ENCODE measurements around the gene SLC13A3.
A peak's percentile ranks its signal among the peaks of the same experiment; 100 is the strongest.

SLC13A3 gene

DNA sequence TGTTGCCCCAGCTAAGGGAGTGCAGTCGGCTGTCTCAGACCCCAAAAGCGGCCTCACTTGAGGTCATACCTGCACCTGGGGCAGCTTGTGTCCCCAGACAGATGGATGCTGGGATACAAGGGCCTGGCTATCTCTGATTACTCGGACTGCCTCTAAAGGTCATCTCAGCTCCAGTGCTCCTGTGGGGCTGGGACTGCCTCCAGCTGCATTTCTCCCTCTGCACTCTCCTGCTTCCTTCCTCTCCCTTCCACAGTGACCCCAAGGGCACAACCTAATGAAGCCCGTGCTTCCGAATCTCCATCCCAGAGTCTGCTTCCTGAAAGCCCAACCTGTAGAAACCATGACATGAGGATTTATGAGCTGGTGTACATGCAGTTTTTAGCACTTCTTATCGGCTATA, 78.0 kb downstream of the SLC13A3 start:
- Histone ChIP-seq H3K36me3 (ENCODE audit: insufficient read depth, low read length) (no peaks in the 10 kb centered on the region), H3K9me3 (ENCODE audit: control insufficient read depth, insufficient read depth, low read length) (no peaks in the 10 kb centered on the region), H3K9ac (ENCODE audit: low read depth, low read length) (no peak overlapping the region), H3K4me1 (ENCODE audit: insufficient read depth, low read length) (peaks cover 3% of the 10 kb centered on the region; the same call in 1 of the 2 replicates)

DNA sequence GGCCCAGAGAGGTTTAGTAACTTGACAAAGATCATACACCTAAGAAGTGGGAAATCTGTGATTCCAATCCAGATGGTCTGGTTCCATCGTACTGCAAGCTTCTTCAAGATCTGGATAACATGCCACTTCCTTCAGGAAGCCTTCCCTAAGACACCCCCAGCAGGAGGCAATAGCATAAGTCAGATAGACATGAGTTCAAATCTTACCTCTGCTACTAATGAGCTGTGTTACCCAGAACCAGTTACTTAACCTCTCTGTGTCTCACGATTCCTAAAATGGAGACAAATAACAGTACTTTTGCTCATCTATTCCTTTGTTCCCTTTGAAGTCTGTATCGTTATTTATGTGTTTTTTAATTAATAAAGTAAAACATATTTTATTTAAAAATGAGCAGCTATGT, 78.5 kb downstream of the SLC13A3 start:
- no peaks in the 10 kb centered on the region for H3K36me3 ChIP-seq (ENCODE audit: insufficient read depth, low read length)
- H3K4me1 ChIP-seq (ENCODE audit: insufficient read depth, low read length): peaks cover 3% of the 10 kb centered on the region; the same call in 1 of the 2 replicates
- H3K9ac ChIP-seq (ENCODE audit: low read depth, low read length): no peak overlapping the region
- no peaks in the 10 kb centered on the region for H3K9me3 ChIP-seq (ENCODE audit: control insufficient read depth, insufficient read depth, low read length)

- Histone ChIP-seq H3K4me1 (ENCODE audit: insufficient read depth, low read length) (peaks cover 3% of the 10 kb centered on the region; the same call in 1 of the 2 replicates), H3K9ac (ENCODE audit: low read depth, low read length) (no peak overlapping the region), H3K9me3 (ENCODE audit: control insufficient read depth, insufficient read depth, low read length) (no peaks in the 10 kb centered on the region), H3K36me3 (ENCODE audit: insufficient read depth, low read length) (no peaks in the 10 kb centered on the region)
Measured at GRCh38 chr20:46572153-46572552, 79.1 kb downstream of the SLC13A3 start.

- peaks cover 3% of the 10 kb centered on the region; the same call in 1 of the 2 replicates for H3K4me1 ChIP-seq (ENCODE audit: insufficient read depth, low read length)
- no peaks in the 10 kb centered on the region for H3K9me3 ChIP-seq (ENCODE audit: control insufficient read depth, insufficient read depth, low read length)
- H3K9ac ChIP-seq (ENCODE audit: low read depth, low read length): no peak overlapping the region
- H3K36me3 ChIP-seq (ENCODE audit: insufficient read depth, low read length): no peaks in the 10 kb centered on the region
Measured at GRCh38 chr20:46571418-46571817, 79.8 kb downstream of the SLC13A3 start.

- Histone ChIP-seq H3K9me3 (ENCODE audit: control insufficient read depth, insufficient read depth, low read length) (no peaks in the 10 kb centered on the region), H3K4me1 (ENCODE audit: insufficient read depth, low read length) (no peaks in the 10 kb centered on the region), H3K36me3 (ENCODE audit: insufficient read depth, low read length) (no peaks in the 10 kb centered on the region), H3K9ac (ENCODE audit: low read depth, low read length) (no peak overlapping the region)
Measured at GRCh38 chr20:46570956-46571355, 80.3 kb downstream of the SLC13A3 start.

DNA sequence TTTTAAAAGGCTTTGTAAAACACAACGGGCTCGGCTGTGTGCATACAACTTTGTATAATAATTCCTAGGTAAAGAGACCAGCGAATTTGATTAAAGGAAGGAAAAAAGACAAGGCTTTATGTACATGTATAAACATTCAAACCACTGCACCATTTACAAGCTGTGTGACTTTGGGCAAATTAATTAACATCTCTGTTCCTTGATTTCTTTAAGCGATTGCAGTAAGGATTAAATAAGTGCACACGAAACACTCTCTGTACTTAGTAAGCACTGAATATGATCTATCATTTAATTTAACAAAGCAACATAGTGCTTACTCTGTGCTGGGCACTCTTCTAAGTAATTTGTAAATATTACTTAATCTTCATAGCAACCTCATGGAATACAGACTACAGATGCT, 81.3 kb downstream of the SLC13A3 start:
- H3K36me3 ChIP-seq (ENCODE audit: insufficient read depth, low read length): no peaks in the 10 kb centered on the region
- no peaks in the 10 kb centered on the region for H3K9me3 ChIP-seq (ENCODE audit: control insufficient read depth, insufficient read depth, low read length)
- H3K9ac ChIP-seq (ENCODE audit: low read depth, low read length): no peak overlapping the region
- no peaks in the 10 kb centered on the region for H3K4me1 ChIP-seq (ENCODE audit: insufficient read depth, low read length)

GRCh38 chr20:46568570-46569129, 82.6 kb downstream of the SLC13A3 start:
- H3K36me3 ChIP-seq (ENCODE audit: insufficient read depth, low read length): no peaks in the 10 kb centered on the region
- peaks cover under 1% of the 10 kb centered on the region; the same call in 1 of the 2 replicates for H3K4me1 ChIP-seq (ENCODE audit: insufficient read depth, low read length)
- H3K9me3 ChIP-seq (ENCODE audit: control insufficient read depth, insufficient read depth, low read length): no peaks in the 10 kb centered on the region
- no peak overlapping the region for H3K9ac ChIP-seq (ENCODE audit: low read depth, low read length)

- Histone ChIP-seq H3K36me3 (ENCODE audit: insufficient read depth, low read length) (no peaks in the 10 kb centered on the region), H3K9me3 (ENCODE audit: control insufficient read depth, insufficient read depth, low read length) (no peaks in the 10 kb centered on the region), H3K9ac (ENCODE audit: low read depth, low read length) (no peak overlapping the region), H3K4me1 (ENCODE audit: insufficient read depth, low read length) (peaks cover 12% of the 10 kb centered on the region; the same call in 1 of the 2 replicates)
Measured at GRCh38 chr20:46566125-46566524, 85.1 kb downstream of the SLC13A3 start.

- Histone ChIP-seq H3K4me1 (ENCODE audit: insufficient read depth, low read length) (peaks cover 12% of the 10 kb centered on the region; the same call in 1 of the 2 replicates), H3K36me3 (ENCODE audit: insufficient read depth, low read length) (no peaks in the 10 kb centered on the region)
Measured at GRCh38 chr20:46564241-46564957, 86.9 kb downstream of the SLC13A3 start.

DNA sequence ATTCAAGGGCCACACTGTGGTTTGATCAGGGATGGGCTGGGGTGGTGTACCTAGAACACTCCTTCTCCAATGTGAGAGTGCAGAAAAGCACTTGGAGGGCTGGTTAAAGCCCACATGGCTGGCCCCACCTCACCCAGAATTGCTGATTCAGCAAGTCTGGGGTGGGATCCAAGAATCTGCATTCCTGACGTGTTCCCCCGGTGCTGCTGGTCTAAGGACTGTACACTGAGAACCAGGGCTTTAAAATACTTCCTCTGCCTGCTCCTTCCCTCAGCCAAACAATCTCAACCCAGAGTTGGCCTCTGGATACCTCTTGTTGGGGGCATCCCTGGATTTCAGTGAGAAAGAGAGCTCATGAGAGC, 87.4 kb downstream of the SLC13A3 start:
- no peaks in the 10 kb centered on the region for H3K36me3 ChIP-seq (ENCODE audit: insufficient read depth, low read length)
- peaks cover 12% of the 10 kb centered on the region; the same call in 1 of the 2 replicates for H3K4me1 ChIP-seq (ENCODE audit: insufficient read depth, low read length)
- no peaks in the 10 kb centered on the region for H3K9me3 ChIP-seq (ENCODE audit: control insufficient read depth, insufficient read depth, low read length)
- no peak overlapping the region for H3K9ac ChIP-seq (ENCODE audit: low read depth, low read length)

More at GRCh38 chr20:46564241-46564957, 86.9 kb downstream of the SLC13A3 start:
- Histone ChIP-seq H3K9ac (ENCODE audit: low read depth, low read length) (no peak overlapping the region), H3K9me3 (ENCODE audit: control insufficient read depth, insufficient read depth, low read length) (no peaks in the 10 kb centered on the region)

DNA sequence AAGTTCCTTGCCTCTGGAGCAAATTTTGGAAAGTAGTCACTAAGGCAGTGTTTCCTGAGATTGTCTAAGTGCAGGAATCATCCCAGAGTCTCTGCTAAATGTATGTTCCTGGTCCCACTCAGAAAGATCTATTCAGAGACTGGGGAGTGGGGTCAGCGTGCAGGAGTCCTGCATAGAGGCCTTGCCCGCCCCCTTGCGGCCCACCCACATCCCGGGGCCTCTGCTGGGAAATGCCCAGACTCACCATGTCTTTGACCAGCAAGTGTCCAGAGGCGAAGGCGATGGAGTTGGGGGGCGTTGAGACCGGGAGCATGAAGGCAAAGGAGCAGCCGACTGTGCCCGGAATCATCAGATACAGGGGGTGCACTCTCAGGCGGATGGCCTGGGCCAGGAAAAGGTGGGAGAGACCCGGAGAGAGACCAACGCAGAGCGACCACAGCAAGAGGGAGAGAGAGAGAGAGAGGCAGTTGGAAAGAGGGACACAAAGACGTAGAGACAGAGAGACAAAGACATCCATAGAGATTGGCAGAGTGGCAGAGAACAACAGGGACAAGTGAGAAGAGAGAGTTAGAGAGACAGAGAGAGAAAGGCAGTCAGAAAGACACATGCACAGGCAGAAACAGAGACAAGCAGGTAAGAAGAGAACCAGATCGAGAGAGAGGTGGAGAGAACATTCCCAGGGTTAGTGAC, 87.9 kb downstream of the SLC13A3 start:
- H3K4me1 ChIP-seq (ENCODE audit: insufficient read depth, low read length): peaks cover 12% of the 10 kb centered on the region; the same call in 1 of the 2 replicates
- no peaks in the 10 kb centered on the region for H3K9me3 ChIP-seq (ENCODE audit: control insufficient read depth, insufficient read depth, low read length)
- peak overlapping the region; percentile 51 for H3K9ac ChIP-seq (ENCODE audit: low read depth, low read length)
- H3K36me3 ChIP-seq (ENCODE audit: insufficient read depth, low read length): no peaks in the 10 kb centered on the region

- H3K4me1 ChIP-seq (ENCODE audit: insufficient read depth, low read length): peaks cover 12% of the 10 kb centered on the region; the same call in 1 of the 2 replicates
- peak overlapping the region; percentile 51 for H3K9ac ChIP-seq (ENCODE audit: low read depth, low read length)
Measured at GRCh38 chr20:46562373-46563169, 88.7 kb downstream of the SLC13A3 start.

GRCh38 chr20:46562009-46562372, 89.3 kb downstream of the SLC13A3 start:
- Histone ChIP-seq H3K9ac (ENCODE audit: low read depth, low read length) (peak overlapping the region; percentile 51), H3K36me3 (ENCODE audit: insufficient read depth, low read length) (no peaks in the 10 kb centered on the region), H3K9me3 (ENCODE audit: control insufficient read depth, insufficient read depth, low read length) (no peaks in the 10 kb centered on the region), H3K4me1 (ENCODE audit: insufficient read depth, low read length) (peaks cover 13% of the 10 kb centered on the region; the same call in 1 of the 2 replicates)

More at GRCh38 chr20:46562373-46563169, 88.7 kb downstream of the SLC13A3 start:
- Histone ChIP-seq H3K9me3 (ENCODE audit: control insufficient read depth, insufficient read depth, low read length) (no peaks in the 10 kb centered on the region), H3K36me3 (ENCODE audit: insufficient read depth, low read length) (no peaks in the 10 kb centered on the region)

All from ES-I3 (cell line).